BJ (cell line): ENCODE results near the gene TIGD2. TPM values are rescaled to one million over a fixed set of nuclear protein-coding genes. Genes with fewer than 3 reads are reported as not detected.

ENCODE experiments used
- CTCF ChIA-PET: fragments of 350-600 bp; formaldehyde crosslinking; extraction: SDS; loops from one replicate; lab custom pipeline; 2021; ENCODE audit warnings: antibody characterized with exemption, inconsistent platforms; lab: Yijun Ruan, JAX
- POLR2A ChIA-PET: fragments of 300-600 bp; sonication (Branson Sonifier 250); formaldehyde crosslinking; extraction: SDS; loops from one replicate; lab custom pipeline; 2021; ENCODE audit warnings: antibody characterized with exemption; lab: Charles Lee
- DNase-seq: peaks from one replicate; pipeline ENCODE4 v3.0.0-alpha.2; 2011; ENCODE audit warnings: low read depth
- H3K27me3 ChIP-seq: 2 replicates; pipeline ENCODE4 v1.6.0; 2011; ENCODE audit warnings: low read length; ENCODE audit not compliant: control insufficient read depth, insufficient read depth
- H3K36me3 ChIP-seq: 2 replicates; pipeline ENCODE4 v1.5.1; 2011; ENCODE audit warnings: low read length; ENCODE audit not compliant: control insufficient read depth, insufficient read depth
- H3K4me3 ChIP-seq: 2 replicates; pipeline ENCODE4 v1.5.1; 2011; ENCODE audit warnings: low read depth, mild to moderate bottlenecking, control low read depth, low read length
- polyA plus RNA-seq: library from polyadenylated mRNA; depleted of rRNA; stranded (reverse); fragments of >200 nt; gene quantifications from 2 replicates; pipeline ENCODE4 v1.2.3, GENCODE V29; 2011
- TF ChIP-seq, protein P1 (sequence below): IDR thresholded peaks from 2 replicates; pipeline ENCODE4 v1.5.1; 2011; ENCODE audit warnings: low read depth, mild to moderate bottlenecking, control low read depth, inconsistent platforms, low read length, moderate library complexity; ENCODE audit not compliant: insufficient read depth

TIGD2 gene
- polyA plus RNA-seq, 1 experiment = 4.1 TPM

DNA sequence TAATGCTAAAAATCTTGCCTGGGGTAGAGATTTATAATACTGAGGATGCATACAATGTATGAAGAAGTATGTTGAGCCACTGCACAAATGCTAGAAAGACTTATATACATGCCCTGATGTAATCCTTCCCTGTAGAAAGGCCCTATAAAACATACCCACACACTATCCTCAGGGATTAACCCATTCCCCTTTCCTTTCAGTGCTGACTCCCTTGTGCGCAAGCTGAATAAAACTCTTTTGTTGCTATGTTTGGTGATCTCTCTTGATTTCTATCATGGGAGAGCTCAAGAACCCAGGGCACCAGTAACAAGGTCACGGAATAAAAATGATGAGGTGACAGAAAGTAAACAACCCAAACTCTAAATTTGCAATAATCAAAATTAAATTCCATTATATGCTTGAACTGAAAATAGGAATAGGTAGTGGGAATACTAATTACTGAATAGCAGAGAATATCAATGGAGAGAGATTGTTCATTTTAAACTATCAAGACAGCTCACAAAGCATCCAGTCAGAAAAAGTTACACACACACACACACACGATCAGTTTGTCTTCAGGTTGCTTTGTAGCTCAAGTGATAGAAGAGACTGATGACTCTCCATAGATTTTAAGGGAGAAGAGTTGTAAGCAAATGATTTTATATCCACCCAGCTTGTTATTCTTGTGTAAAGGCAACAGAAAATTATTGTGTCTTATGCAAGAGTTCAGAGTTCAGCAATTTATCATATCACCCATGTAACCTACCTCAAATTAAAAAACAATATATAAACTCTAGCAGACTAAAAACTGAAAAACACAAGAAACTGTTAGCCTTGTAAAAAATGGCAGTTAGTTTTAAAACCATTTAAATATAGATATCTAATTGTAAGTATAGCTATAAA lies 14.8 kb downstream of the TIGD2 start:
- Histone ChIP-seq H3K36me3 (no peaks in the 10 kb centered on the region; the same call in 1 of the 2 replicates), H3K27me3 (no peaks in the 10 kb centered on the region), H3K4me3 (no peak overlapping the region)
- TF ChIP-seq, protein P1, sequence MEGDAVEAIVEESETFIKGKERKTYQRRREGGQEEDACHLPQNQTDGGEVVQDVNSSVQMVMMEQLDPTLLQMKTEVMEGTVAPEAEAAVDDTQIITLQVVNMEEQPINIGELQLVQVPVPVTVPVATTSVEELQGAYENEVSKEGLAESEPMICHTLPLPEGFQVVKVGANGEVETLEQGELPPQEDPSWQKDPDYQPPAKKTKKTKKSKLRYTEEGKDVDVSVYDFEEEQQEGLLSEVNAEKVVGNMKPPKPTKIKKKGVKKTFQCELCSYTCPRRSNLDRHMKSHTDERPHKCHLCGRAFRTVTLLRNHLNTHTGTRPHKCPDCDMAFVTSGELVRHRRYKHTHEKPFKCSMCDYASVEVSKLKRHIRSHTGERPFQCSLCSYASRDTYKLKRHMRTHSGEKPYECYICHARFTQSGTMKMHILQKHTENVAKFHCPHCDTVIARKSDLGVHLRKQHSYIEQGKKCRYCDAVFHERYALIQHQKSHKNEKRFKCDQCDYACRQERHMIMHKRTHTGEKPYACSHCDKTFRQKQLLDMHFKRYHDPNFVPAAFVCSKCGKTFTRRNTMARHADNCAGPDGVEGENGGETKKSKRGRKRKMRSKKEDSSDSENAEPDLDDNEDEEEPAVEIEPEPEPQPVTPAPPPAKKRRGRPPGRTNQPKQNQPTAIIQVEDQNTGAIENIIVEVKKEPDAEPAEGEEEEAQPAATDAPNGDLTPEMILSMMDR = no peak
- ChIA-PET POLR2A (no interaction called here), CTCF (interaction anchor here (0.6 to 1.0 kb wide), 3 partner anchors 14 to 1260 kb away, joined by 3 read pairs; no protein-coding TSS in a partner anchor)
- DNase-seq = no peak

DNA sequence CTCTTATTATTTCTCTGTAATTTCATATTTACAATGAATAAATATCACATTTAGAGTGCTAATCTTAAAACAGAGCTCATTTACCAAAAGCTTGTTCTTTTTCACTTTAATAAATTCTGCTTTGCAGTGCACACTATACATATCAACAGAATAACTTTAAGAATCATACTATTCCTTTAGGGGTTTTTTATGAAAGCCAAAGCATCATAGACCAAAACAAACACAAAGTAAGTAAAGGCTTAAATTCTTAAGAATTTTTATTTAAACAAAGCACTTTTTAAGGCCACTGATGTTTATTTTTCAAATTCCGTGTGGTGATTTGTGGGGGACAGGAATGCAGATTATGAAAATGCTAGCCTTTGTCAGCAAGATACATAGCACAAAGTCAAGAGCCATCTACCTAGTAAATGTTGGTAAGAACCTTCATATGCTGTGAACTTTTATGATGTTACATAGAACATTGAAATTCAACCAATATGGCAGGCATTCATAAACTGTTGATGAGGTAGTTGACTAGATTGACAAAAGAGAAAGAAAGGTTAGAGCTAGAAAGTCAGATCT lies 17.8 kb downstream of the TIGD2 start:
- no peaks in the 10 kb centered on the region for H3K27me3 ChIP-seq
- CTCF ChIA-PET = interaction anchor here (0.5 to 1.1 kb wide), 2 partner anchors 17 to 18 kb away, joined by 3 to 5 read pairs; partner anchors contain the start of gene TIGD2
- no peak overlapping the region for H3K4me3 ChIP-seq
- TF ChIP-seq, protein P1 = no peak
- POLR2A ChIA-PET = no interaction called here
- no peaks in the 10 kb centered on the region for H3K36me3 ChIP-seq
- DNase-seq = peak; percentile 32

DNA sequence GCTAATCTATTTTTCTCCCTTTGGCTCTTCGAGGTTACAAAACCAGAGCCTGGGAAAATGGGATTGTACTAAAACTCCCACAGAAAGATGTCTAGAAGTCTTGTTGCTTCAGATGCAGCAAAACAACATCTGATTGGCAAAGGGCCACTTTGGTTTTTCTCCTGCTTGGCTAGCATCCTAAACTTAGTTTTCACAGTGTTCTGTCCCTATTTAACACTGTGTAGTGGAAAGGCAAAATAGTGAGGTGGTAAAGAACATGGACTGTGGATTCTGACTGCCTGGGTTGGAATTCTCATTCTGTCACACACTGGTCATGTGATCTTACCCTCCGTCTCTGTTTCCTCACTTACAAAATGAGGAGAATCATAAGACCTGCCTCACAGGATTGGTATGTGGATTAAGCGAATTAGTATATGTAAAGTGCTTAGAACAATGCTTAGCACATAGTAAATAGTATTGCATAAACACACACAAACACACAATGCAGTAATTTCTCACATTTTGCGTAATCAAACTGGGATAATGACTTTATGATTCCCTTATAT lies 23.5 kb downstream of the TIGD2 start:
- H3K27me3 ChIP-seq = no peaks in the 10 kb centered on the region
- TF ChIP-seq, protein P1 = no peak
- no peak overlapping the region for H3K4me3 ChIP-seq
- DNase-seq = peak; percentile 87
- POLR2A ChIA-PET = no interaction called here
- CTCF ChIA-PET = interaction anchor here (1.2 kb wide), 1 partner anchor 23 kb away, joined by 4 read pairs; no protein-coding TSS in a partner anchor
- H3K36me3 ChIP-seq = no peaks in the 10 kb centered on the region

DNA sequence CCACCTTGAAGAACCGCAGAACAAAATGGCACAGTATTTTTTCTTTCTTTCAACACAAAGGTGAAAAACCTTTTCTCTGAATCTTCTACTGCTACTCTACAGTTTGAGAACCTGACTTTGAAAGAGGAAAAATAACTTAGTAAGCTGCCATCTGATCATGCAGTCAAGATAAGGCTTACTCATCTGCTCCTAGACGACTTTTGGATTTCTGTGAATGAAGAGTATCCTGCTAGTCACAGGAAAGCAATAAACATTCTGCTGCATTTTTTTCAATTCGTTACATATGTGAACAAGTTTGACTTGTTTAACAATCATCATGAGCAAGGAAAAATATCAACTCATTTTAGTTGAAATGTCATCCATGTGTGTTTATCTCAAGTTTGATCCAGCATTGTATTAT lies 25.2 kb downstream of the TIGD2 start:
- H3K36me3 ChIP-seq = no peaks in the 10 kb centered on the region
- peak; percentile 37 for DNase-seq
- no peaks in the 10 kb centered on the region for H3K27me3 ChIP-seq
- POLR2A ChIA-PET = no interaction called here
- CTCF ChIA-PET = interaction anchor here (1.0 kb wide), 1 partner anchor 10 kb away, joined by 3 read pairs; no protein-coding TSS in a partner anchor
- TF ChIP-seq, protein P1 = no peak
- H3K4me3 ChIP-seq = no peak overlapping the region

DNA sequence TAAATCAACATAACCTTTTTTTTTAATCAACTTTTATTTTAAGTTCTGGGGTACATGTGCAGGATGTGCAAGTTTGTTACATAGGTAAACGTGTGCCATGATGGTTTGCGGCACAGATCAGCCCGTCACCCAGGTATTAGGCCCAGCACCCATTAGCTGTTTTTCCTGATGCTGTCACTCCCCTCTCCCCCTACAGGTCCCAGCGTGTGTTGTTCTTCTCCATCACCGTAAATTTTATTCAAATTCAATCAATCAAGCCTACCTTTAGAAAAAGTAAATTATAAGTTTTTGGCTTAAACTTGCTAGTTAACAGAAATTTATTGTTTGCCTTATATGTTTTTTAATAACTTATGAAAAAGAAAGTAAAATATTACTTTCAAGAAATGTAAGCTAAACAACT lies 25.9 kb downstream of the TIGD2 start:
- TF ChIP-seq, protein P1 = no peak
- Histone ChIP-seq H3K4me3 (no peak overlapping the region), H3K27me3 (no peaks in the 10 kb centered on the region), H3K36me3 (no peaks in the 10 kb centered on the region)
- ChIA-PET CTCF (interaction anchor here (0.8 to 1.0 kb wide), 2 partner anchors 9 to 398 kb away, joined by 3 read pairs; no protein-coding TSS in a partner anchor), POLR2A (no interaction called here)
- DNase-seq = no peak
